HEK293T (cell line): ENCODE data around the gene ZMYM4.

Experiments
- CTCF ChIA-PET: fragments of 350-600 bp; formaldehyde crosslinking; extraction: SDS; loops from one replicate; lab custom pipeline; 2021; ENCODE audit warnings: antibody characterized with exemption, inconsistent platforms; lab: Yijun Ruan, JAX
- POLR2A ChIA-PET: fragments of 350-600 bp; formaldehyde crosslinking; extraction: SDS; loops from one replicate; lab custom pipeline; 2020; ENCODE audit warnings: antibody characterized with exemption, inconsistent platforms; lab: Yijun Ruan, JAX
- DNase-seq: peaks from one replicate; pipeline ENCODE4 v3.0.0; 2012; ENCODE audit warnings: mixed read lengths; ENCODE audit errors: extremely low spot score
- ARNT ChIP-seq: fragments of 450-650 bp; IDR thresholded peaks from 2 replicates; pipeline ENCODE4 v1.6.1; 2017; ENCODE audit warnings: mild to moderate bottlenecking
- BHLHE40 ChIP-seq: fragments of 450-650 bp; IDR thresholded peaks from 2 replicates; pipeline ENCODE4 v1.6.1; 2016; ENCODE audit warnings: mild to moderate bottlenecking, moderate library complexity, borderline replicate concordance
- CTBP1 ChIP-seq: fragments of 450-650 bp; IDR thresholded peaks from 2 replicates; pipeline ENCODE4 v1.6.1; 2016; ENCODE audit warnings: borderline replicate concordance
- ELF4 ChIP-seq: fragments of 450-650 bp; IDR thresholded peaks from 2 replicates; pipeline ENCODE4 v1.6.1; 2017; ENCODE audit warnings: antibody characterized with exemption
- FOXA1 ChIP-seq: fragments of 450-650 bp; IDR thresholded peaks from 2 replicates; pipeline ENCODE4 v1.6.1; 2016; ENCODE audit warnings: mild to moderate bottlenecking
- FOXK2 ChIP-seq: fragments of 450-650 bp; IDR thresholded peaks from 2 replicates; pipeline ENCODE4 v1.6.1; 2016; ENCODE audit warnings: mild to moderate bottlenecking
- FOXM1 ChIP-seq: fragments of 450-650 bp; IDR thresholded peaks from 2 replicates; pipeline ENCODE4 v1.6.1; 2017; ENCODE audit warnings: mild to moderate bottlenecking, borderline replicate concordance
- HDGF ChIP-seq: fragments of 450-650 bp; IDR thresholded peaks from 2 replicates; pipeline ENCODE4 v1.6.1; 2017; ENCODE audit warnings: antibody characterized with exemption, borderline replicate concordance
- L3MBTL2 ChIP-seq: fragments of 450-650 bp; conservative IDR thresholded peaks from 2 replicates; pipeline ENCODE4 v1.6.1; 2016; ENCODE audit warnings: mild to moderate bottlenecking
- LEF1 ChIP-seq: fragments of 450-650 bp; IDR thresholded peaks from 2 replicates; pipeline ENCODE4 v1.6.1; 2017; ENCODE audit warnings: mild to moderate bottlenecking, borderline replicate concordance
- NFRKB ChIP-seq: fragments of 450-650 bp; IDR thresholded peaks from 2 replicates; pipeline ENCODE4 v1.6.1; 2016; ENCODE audit warnings: mild to moderate bottlenecking, moderate library complexity
- PKNOX1 ChIP-seq: fragments of 450-650 bp; IDR thresholded peaks from 2 replicates; pipeline ENCODE4 v1.6.1; 2016
- SP1 ChIP-seq: fragments of 450-650 bp; IDR thresholded peaks from 2 replicates; pipeline ENCODE4 v1.6.1; 2017
- SUZ12 ChIP-seq: fragments of 450-650 bp; IDR thresholded peaks from 2 replicates; pipeline ENCODE4 v1.6.1; 2016; ENCODE audit warnings: mild to moderate bottlenecking
- TARDBP ChIP-seq: fragments of 450-650 bp; IDR thresholded peaks from 2 replicates; pipeline ENCODE4 v1.6.1; 2016
- ZNF384 ChIP-seq: fragments of 450-650 bp; IDR thresholded peaks from 2 replicates; pipeline ENCODE4 v1.6.1; 2016

Gene ZMYM4

GRCh38 chr1:35334485-35334884, 66.0 kb downstream of the ZMYM4 start:
- ChIA-PET POLR2A (no interaction called here), CTCF (interaction anchor here (0.6 kb wide), 2 partner anchors 21 to 287 kb away, joined by 4 to 12 read pairs; no protein-coding TSS in a partner anchor)
- TF ChIP-seq FOXK2 = no peak
- TF ChIP-seq FOXM1 = no peak
- TF ChIP-seq SP1 = no peak
- no peak for TF ChIP-seq ZNF384
- TF ChIP-seq ARNT = no peak
- TF ChIP-seq HDGF = no peak
- TF ChIP-seq SUZ12 = no peak
- no peak for TF ChIP-seq ELF4
- no peak for TF ChIP-seq PKNOX1
- TF ChIP-seq NFRKB = no peak
- TF ChIP-seq CTBP1 = no peak
- DNase-seq = no peak

- no peak for DNase-seq
- TF ChIP-seq LEF1 (no peak), L3MBTL2 (no peak), TARDBP (no peak), NFRKB (no peak), PKNOX1 (no peak), BHLHE40 (no peak), ELF4 (no peak), HDGF (no peak), SUZ12 (no peak)
- ChIA-PET CTCF (no interaction called here), POLR2A (no interaction called here)
Observed at GRCh38 chr1:35340519-35340918, 72.0 kb downstream of the ZMYM4 start.

GRCh38 chr1:35345439-35345981, 77.0 kb downstream of the ZMYM4 start:
- ChIA-PET CTCF (no interaction called here), POLR2A (no interaction called here)
- TF ChIP-seq TARDBP (no peak), ARNT (no peak), PKNOX1 (no peak), HDGF (no peak), FOXM1 (no peak), LEF1 (no peak), FOXA1 (no peak), ZNF384 (no peak), ELF4 (no peak), FOXK2 (no peak), CTBP1 (no peak), NFRKB (no peak), SP1 (no peak), BHLHE40 (no peak)
- DNase-seq = no peak

- TF ChIP-seq LEF1 (no peak), ARNT (no peak)
- ChIA-PET CTCF (no interaction called here), POLR2A (no interaction called here)
- DNase-seq = no peak
Observed at GRCh38 chr1:35350872-35351271, 82.4 kb downstream of the ZMYM4 start.

- POLR2A ChIA-PET = no interaction called here
- CTCF ChIA-PET = no interaction called here
- no peak for DNase-seq
- TF ChIP-seq TARDBP (no peak), FOXM1 (no peak), HDGF (no peak), ELF4 (no peak), LEF1 (no peak), FOXK2 (no peak), BHLHE40 (no peak), FOXA1 (no peak), NFRKB (no peak), SP1 (no peak), L3MBTL2 (no peak), ZNF384 (no peak)
Observed at GRCh38 chr1:35359995-35360394, 91.5 kb downstream of the ZMYM4 start.

- DNase-seq = no peak
- ChIA-PET POLR2A (interaction anchor here (1.4 kb wide), 1 partner anchor 9 kb away, joined by 4 read pairs; no protein-coding TSS in a partner anchor), CTCF (interaction anchor here (0.6 kb wide), 1 partner anchor 15 kb away, joined by 3 read pairs; no protein-coding TSS in a partner anchor)
- TF ChIP-seq BHLHE40 (no peak), PKNOX1 (no peak), ELF4 (no peak), SP1 (no peak), ARNT (no peak), ZNF384 (no peak), LEF1 (no peak), L3MBTL2 (no peak), FOXK2 (no peak)
Observed at GRCh38 chr1:35361638-35362037, 93.1 kb downstream of the ZMYM4 start.
